Dedifferentiated amniotic fluid mesenchymal stem cell (primary cell): ENCODE measurements around the gene RWDD2A.
A peak's percentile ranks its signal among the peaks of the same experiment; 100 is the strongest.
"Not testable (repeated sequence)": the region's sequence is repeated elsewhere in the genome, so short reads cannot be mapped to it uniquely, and the experiment has no call there.

Experiments used
- DNase-seq: peaks from one replicate; pipeline ENCODE4 v3.0.0-alpha.2; 2016; ENCODE audit errors: extremely low spot score

RWDD2A gene

DNA sequence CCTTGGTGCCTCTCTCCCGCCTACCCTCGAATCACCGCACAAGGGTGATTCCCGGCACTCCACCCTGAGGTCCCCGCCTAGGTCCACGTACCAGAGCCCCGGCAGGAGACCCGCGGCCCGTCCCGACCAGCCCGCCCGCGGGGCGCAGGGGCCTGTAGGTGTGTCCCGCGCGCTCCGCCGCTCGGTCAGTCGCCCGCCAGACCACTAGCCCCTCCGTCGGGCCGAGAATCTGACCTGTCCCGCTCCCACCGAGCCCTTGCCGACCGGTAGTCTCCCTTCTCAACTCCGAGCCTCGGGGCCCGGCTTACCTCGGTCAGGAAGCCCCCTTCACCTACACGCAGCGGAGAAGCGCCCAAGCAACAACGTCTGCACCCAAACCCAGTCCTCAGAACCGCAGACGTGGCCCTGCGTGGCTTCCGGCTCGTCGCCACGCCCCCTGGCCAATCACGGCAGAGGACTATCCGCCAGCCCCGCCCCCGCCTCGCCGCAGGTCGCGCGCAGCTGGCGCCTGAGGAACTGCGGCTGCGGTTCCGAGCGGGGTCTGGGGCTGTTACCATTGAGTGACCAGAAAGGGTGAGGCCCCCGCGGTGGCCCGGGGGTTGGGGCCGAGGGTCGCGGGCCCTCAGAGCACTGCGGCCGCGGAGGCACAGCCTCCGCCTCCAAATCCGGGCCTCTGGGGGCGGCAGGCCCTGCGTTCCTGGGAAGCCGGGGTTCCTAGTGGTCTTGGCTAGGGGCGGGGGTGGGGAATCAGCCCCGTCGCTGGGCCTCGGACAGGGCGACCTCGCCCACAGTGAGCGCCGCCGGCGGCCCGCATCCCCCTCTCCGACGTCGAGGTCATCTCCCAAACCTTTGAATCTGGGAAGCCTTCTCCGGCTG lies at the start of gene RWDD2A, which contains the start of gene PGM3:
Gene RWDD2A, plus strand, starts transcription at position 487 of the 876 bp plus-strand sequence. CDS start 1,095 bp downstream, outside the sequence.
Gene PGM3, minus strand, starts transcription at position 395 of the 876 bp plus-strand sequence. CDS start 2,253 bp downstream, outside the sequence.
- peak; percentile 75 for DNase-seq

DNA sequence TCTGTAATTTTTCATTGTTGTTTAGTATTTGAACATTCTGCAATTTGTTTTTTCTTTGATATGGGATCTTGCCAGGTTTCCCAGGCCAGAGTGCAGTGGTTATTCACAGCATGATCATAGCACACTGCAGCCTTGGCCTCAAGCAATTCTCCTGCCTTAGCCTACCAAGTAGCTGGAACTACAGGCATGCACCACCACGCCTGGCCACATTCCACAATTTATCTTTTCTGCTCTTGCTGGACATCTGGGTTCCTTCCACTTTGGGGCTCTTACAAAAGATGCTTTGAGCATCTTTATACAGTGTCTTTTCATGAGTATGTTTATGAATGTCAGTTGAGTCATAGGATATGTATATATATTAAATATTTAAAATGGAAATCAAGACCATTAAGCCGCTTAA lies 42.0 kb upstream of the RWDD2A start:
- no peak for DNase-seq

DNA sequence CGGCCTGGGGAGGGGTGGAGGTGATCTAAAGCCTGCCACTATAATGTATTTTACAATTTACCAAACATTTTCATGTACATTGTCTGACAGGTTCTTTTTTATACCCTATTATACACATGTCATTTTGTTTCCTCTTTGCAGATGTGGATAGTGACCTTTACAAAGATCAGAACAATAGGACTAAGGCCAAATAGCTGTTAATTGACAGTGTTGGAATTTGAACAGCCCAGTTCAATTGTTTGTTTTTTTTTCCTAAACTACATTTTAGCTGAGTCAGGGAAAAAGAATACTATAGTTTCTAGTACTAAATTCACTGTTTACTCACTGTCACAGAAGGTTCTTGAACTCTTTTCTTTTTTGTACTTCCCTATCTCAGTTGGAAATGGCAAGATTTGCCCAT lies 40.2 kb upstream of the RWDD2A start:
- DNase-seq: no peak

DNA sequence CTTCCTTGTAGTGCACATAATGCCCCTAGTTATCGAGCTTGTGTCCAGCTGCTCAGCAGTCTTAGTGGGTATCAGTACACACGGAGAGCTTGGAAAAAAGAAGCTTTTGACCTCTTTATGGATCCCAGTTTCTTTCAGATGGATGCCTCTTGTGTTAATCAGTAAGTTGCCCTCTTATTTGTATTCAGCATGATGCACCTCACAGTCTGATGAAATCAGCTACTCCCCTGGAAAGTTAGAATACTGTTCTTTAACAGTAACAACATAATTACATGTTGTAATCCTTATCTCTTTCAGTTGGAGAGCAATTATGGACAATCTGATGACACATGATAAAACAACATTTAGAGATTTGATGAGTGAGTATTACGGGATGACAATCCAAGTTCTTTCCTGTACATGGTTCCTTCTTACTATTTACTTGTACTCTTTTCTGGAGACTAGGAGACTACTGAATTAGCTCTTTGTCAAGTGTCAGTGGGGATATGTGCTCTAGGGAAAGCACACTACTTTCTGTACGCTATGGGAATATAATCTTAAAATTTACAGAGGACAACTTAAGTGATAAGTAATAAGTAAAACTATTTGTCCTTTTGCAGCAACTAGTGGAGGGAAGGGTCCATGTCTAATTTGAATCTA lies 39.2 kb upstream of the RWDD2A start:
- no peak for DNase-seq

DNA sequence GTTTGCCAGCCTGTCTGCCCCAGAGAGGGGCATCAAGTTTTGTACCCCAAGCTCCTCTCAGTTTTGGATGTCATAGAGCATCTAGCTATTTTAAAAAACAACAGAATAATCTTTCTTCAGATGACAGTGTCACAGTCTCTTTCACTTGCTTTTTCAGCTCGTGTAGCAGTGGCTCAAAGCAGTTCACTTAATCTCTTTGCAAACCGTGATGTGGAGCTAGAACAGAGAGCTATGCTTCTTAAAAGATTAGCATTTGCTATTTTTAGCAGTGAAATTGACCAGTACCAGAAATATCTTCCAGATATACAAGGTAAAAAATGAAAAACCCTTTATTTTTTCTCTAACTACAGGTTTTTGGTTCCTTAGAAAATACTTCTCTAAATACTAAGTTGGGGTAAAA lies 37.4 kb upstream of the RWDD2A start:
- no peak for DNase-seq

DNA sequence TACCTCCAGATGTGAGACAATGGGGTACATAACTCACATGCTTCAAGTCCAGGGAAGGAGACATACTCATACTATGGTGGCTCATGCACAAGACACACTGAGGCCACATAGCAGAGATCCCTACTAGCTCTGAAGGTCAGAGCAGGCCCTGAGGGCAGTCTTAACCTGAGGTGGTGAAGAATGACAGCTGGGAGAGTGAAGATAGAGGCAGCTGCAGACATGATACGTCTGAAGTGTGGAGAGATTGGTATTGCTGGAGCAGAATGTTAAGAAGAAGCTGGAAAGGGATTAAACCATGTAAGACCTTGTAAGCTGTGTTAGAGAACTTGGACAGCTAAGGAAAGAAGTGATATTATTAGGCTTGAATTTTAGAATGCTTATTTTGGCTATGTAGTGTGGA lies 33.0 kb upstream of the RWDD2A start:
- DNase-seq: no peak

DNA sequence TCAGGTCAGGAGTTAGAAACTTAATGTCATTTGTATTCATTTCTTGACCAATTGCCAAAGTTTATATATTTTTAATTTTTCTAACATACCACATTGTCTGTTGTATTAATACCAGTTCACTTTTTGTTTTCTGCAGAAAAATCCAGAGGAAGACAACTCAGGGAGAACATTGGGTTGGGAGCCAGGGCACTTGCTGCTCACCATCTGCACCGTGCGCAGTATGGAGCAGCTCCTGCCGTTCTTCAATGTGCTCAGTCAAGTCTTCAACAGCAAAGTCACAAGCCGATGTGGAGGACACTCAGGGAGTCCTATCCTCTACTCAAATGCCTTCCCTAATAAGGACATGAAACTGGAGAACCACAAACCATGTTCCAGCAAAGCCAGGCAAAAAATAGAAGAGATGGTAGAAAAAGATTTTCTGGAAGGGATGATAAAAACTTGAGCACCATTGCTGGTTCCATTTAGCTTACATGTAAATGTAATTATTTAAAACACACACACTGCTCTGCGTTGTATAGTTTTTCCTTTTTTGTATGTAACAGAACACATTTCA lies 25.4 kb upstream of the RWDD2A start:
- DNase-seq: no peak

DNA sequence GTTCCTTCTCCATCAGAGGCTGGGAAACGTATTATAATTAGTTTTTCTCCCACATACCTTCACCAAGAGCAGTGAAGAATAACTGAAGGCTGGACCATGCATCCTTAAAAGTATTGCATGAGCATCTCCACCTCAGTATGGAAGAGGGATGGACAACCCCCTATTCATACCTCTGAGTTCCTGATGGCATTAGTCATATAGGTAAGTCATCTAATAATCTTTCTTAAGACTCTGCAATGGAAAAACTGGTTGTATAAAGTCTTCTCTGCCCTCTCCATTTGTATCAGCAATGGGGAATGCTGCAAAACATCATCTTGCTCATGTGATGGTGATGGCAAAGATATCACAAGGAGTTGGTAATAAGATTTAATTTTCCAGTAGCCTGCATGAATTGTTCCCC lies 24.6 kb upstream of the RWDD2A start:
- DNase-seq: no peak

DNA sequence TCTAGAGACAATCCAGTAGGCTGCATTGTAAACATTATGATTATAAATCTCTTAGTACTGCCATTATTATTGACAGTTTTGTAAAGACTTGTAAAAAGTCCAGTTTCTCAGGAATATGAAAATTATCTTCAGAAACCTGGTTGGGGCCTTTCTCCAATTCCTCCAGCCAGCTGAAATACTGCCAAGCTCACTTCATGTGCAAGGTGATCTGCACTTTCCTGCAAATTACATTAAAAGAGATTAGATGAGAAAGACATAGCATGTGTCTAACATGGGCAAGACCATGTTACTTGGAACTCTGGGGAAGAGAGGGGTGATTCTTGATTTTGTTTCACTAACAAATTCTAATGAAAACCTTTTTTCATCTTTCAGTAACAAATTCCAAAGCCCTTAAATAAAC lies 24.1 kb upstream of the RWDD2A start:
- no peak for DNase-seq

DNA sequence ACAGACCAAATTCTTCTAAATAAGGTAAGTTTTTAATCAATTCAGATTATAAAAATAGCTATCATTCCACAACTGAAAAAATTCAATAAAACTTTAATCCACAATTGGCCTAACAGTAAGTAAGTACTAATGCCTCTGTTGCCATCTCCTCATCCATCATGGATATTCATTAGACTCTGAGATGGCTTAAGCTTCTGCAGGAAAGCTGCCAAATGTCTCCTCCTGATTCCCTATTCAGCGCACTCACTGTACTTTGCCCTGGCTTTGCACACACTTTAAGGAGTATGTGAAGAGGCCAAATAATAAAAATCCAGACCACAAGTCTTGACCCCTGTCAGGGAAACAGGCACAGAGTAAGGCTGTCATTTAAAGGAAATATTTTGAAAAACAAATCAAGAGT lies 23.6 kb upstream of the RWDD2A start:
- DNase-seq: no peak

DNA sequence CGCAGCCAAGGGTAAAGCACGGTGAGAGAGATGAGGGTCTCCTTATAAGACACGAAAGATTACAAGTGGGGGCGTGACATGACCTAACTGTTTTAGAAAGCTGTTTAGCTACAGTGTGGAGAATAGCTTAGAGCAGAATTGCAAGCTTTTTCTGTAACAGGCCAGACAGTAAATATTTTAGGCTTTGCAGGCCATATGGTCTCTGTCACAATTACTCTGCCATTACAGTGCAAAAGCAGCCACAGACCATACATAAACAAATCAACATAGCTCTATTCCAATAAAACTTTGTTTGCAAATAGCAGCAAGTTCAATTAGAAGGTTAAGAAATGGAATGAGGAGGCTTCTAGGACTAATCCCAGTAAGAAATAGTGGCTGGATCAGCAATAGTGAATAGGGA lies 16.9 kb upstream of the RWDD2A start:
- DNase-seq: peak; percentile 24

DNA sequence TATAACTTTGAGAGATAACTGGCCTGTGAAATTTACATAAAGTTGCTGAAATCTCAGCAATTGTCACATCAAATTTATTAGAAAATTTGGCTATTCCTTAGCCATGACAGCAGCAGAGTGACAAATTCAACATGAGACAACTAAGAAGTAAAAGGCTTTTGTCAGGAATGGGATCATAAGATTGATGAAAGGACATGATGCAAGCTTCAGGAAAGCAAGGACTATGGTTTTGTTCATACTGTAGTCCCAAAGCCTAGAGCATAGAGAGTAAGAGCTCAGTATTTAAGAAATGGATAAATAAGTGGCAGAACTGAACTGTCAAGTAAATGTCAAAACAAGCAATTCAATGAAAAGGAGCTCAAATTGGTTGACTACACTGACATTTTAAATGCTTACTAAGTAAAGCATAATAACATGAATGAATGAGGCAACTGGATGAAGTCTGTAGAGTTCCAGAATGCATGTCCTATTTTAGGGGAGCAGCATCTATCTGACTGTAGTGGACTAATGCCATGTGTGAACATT lies 12.7 kb upstream of the RWDD2A start:
- no peak for DNase-seq

DNA sequence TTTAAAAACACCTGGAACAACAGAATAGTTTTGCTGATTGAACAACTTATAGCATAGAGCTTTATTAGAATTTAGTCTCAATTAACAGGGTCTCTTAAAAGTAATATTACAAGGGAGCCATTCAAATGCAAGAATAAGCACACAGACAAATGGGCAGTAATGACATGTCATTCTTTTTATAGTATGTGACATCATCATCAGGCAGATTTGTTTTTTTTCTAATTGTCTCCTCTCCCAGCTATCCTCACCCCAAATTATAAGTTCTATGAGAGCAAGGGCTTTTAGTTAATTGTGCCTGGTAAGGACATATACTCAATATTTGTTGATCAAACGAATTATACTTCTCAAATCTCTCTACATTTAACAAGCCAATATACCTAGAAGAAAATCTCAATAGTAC lies 11.0 kb upstream of the RWDD2A start:
- no peak for DNase-seq

DNA sequence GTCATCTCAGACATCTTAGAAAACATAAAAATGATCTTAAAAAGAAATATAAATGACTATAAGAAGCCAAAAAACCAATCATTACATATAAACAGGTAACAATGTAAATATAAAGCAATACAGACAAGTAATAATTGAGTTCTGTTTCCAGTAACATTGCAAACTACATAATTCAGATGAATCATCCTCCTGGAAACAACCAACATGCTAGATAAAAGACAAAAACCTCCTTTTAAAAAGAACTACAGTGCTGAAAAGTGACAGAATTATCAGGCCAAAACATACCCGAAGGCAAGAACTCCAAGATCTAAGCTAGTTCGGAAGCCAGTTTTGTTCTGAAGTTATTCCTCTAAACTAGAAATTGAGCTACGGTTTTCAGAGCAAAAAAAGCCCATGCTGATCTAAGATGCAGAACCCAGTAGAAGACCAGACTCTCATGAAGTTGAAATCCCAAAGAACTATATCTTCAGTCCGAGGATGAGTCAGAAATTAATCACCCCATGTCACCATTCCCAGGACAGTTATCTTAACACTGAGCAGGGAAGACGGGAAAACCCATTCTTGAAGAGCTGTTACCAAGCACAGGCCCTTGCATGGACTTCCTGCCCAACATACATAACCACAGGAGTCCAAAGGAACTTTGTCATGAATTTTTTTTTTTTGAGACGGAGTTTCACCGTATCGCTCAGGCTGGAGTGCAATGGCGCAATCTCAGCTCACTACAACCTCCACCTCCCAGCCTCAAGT lies 9.9 kb upstream of the RWDD2A start:
- DNase-seq: peak; percentile 48

DNA sequence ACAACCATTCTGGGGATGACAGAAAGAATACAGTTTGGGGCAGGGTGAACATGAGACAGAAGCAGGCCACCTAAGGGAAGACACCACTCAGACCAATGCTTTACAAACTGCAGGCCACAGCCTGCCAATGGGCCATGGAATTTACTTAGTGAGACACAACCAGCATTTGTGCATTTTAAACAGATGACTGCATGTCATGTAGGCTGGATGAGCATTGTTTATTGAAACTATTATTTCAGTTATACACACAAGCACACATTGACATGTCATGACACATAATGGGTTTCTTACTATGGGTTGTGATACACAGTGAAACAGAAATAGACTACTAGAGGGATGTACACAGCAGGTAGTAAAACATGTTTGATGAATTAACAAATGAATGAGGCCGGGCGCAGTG lies 8.1 kb upstream of the RWDD2A start:
- DNase-seq: no peak

DNA sequence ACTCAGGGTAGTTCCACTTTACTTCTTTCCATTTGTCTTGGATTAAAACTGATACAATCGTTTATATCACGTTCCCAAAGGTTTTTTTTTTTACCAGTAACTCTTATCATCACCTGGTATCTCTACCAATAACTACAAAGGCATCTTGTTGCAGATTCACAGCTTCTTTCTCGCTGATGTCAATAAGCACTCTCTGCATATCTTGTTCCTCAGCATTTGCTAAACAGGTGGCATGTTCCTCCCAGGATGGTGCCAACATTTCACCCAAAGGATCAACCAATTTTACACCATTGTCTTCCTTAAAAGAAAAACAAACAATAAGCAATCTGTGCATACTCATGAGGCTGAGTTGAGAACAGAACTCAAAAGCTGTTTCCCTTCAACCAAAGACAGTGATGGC lies 4.7 kb upstream of the RWDD2A start:
- DNase-seq: no peak

DNA sequence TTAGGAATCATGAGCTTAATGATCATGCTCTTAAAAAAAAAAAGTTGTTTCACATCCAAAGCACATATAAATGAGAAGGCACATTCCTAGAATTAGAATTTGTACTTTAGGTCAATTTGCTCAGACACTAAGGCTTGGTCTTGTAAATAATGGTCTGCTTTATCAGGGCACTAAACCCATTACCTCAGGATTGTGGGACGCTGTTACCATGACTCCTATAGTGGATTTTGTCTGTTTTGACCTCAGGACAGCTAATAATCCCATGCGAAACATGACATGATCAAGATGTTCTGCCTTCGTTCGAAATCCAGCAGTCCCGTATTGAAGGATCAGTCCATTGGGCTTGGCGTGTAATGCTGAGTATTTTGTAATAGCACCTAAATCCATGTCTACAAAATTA lies 2.5 kb upstream of the RWDD2A start:
- no peak for DNase-seq

DNA sequence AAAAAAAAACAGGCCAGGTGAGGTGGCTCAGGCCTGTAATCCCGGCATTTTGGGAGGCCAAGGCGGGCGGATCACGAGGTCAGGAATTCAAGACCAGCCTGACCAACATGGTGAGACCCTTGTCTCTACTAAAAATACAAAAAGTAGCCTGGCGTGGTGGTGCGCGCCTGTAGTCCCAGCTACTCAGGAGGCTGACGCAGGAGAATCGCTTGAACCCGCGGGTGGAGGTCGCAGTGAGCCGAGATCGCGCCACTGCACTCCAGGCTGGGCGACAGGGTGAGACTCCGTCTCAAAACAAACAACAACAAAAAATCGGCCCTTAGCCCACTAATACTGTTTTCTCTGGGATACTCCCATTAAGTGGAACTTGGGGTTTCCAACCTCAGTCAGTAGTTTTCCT lies 1.2 kb upstream of the RWDD2A start:
- DNase-seq: not testable (repeated sequence)

DNA sequence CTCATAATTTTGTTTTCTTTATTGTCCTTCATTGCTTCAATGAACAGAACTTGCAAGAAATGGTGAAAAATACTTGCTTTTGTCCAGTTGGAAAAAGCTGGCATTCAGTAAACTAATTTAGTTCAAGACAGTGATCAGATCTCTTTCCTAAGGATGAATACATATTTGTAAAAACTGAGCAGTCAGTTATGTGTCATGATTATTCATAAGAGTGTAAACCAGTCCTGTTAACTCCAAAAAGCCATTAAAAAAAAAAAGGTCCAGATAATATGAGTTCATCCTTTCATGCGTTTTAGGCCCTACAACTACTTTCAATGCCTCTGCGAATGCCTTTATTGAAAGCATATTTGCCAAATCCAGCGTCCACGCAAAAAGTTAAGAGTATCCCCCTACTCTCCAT lies 701 bp upstream of the RWDD2A start:
- peak; percentile 33 for DNase-seq

DNA sequence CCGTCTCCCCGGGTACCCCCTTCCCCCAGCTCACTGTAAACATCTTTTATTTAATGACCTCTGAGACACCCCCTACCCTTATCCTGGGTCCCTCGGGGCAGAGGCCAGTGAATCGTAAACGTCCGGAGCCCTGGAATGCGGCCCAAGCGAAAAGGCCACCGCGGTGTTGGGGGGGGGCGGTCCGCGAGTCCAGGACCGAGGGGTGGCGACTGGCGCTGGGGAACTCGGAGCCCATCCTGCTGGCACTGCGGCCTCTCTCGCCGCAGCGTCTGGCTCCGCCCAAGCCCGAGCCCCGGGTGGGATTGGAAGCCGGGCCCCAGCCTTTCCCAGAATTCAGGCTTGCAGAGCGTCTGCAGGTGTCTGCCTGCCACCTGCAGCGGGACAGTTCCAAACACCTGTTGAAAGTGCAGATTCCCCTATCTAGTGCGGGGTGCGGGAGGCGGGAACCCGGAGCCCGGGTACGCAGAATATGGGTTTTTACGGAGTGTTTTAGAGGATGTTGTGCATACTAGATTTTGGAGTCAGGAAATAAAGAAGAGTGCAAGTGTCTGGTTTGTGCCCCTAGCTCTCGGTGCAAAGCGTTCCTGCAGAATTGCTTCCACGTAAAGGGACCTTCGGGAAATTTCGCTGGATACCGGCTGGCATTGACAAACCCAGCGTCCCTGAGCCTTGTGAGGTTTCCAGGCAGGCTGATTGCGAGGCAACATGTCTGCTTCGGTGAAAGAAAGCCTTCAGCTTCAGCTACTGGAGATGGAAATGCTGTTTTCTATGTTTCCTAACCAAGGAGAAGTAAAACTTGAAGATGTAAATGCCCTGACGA lies 800 bp downstream of the RWDD2A start:
- no peak for DNase-seq
